MCF 10A (cell line): ENCODE results near the gene MGAT4A. TPM values are rescaled to one million over a fixed set of nuclear protein-coding genes. Genes with fewer than 3 reads are reported as not detected.
"Not testable (repeated sequence)": the region's sequence is repeated elsewhere in the genome, so short reads cannot be mapped to it uniquely, and the experiment has no call there.

Experiments
- BruUV-seq: library from RNA; stranded (reverse); fragments of 400-500 nt; replicated peaks from 2 replicates; lab custom pipeline; 2021; lab: Mats Ljungman, UMichigan
- CTCF ChIA-PET: fragments of 300-600 bp; sonication (Branson Sonifier 250); formaldehyde crosslinking; extraction: SDS; loops from one replicate; lab custom pipeline; 2021; ENCODE audit warnings: antibody characterized with exemption, inconsistent platforms; lab: Yijun Ruan, JAX
- POLR2A ChIA-PET: fragments of 300-600, 350-650 bp; sonication (Branson Sonifier 250); formaldehyde crosslinking; extraction: SDS; loops from one replicate; lab custom pipeline; 2020; ENCODE audit warnings: antibody characterized with exemption, inconsistent platforms; lab: Yijun Ruan, JAX
- DNase-seq: peaks from one replicate; pipeline ENCODE4 v3.0.0-alpha.2; 2018; ENCODE audit not compliant: unreplicated experiment
- H3K27ac Mint-ChIP-seq: one replicate; pipeline ENCODE4 v1.8.0; 2022; ENCODE audit warnings: mild to moderate bottlenecking, low read depth, mixed read lengths; ENCODE audit not compliant: unreplicated experiment
- H3K27me3 Mint-ChIP-seq: one replicate; pipeline ENCODE4 v1.8.0; 2022; ENCODE audit warnings: mixed read lengths; ENCODE audit not compliant: insufficient read depth, unreplicated experiment
- H3K36me3 Mint-ChIP-seq: one replicate; pipeline ENCODE4 v1.8.0; 2022; ENCODE audit warnings: mild to moderate bottlenecking, moderate library complexity, mixed read lengths; ENCODE audit not compliant: insufficient read depth, unreplicated experiment
- H3K4me1 Mint-ChIP-seq: one replicate; pipeline ENCODE4 v1.8.0; 2022; ENCODE audit warnings: mixed read lengths; ENCODE audit not compliant: insufficient read depth, unreplicated experiment
- H3K4me3 Mint-ChIP-seq: one replicate; pipeline ENCODE4 v1.8.0; 2022; ENCODE audit warnings: mild to moderate bottlenecking, moderate library complexity, mixed read lengths; ENCODE audit not compliant: unreplicated experiment
- H3K9me3 Mint-ChIP-seq: one replicate; pipeline ENCODE4 v1.8.0; 2022; ENCODE audit warnings: mixed read lengths; ENCODE audit not compliant: unreplicated experiment
- intact Hi-C: fragments of 100-400 bp; cut with micrococcal nuclease; formaldehyde crosslinking; loops from 2 replicates; pipeline ENCODE4 v1.14.1; 2022
- total RNA-seq: library from RNA; stranded (reverse); gene quantifications from 2 replicates; pipeline ENCODE4 v1.2.3, GENCODE V29; 2022
- TF ChIP-seq, protein P1 (sequence below): fragments of 200-600 bp; IDR thresholded peaks from one replicate; pipeline ENCODE4 v1.8.0; 2022; ENCODE audit warnings: antibody characterized with exemption, mild to moderate bottlenecking; ENCODE audit not compliant: unreplicated experiment

Gene MGAT4A
- total RNA-seq, 1 experiment from 2014 or later = 3.7 TPM

DNA sequence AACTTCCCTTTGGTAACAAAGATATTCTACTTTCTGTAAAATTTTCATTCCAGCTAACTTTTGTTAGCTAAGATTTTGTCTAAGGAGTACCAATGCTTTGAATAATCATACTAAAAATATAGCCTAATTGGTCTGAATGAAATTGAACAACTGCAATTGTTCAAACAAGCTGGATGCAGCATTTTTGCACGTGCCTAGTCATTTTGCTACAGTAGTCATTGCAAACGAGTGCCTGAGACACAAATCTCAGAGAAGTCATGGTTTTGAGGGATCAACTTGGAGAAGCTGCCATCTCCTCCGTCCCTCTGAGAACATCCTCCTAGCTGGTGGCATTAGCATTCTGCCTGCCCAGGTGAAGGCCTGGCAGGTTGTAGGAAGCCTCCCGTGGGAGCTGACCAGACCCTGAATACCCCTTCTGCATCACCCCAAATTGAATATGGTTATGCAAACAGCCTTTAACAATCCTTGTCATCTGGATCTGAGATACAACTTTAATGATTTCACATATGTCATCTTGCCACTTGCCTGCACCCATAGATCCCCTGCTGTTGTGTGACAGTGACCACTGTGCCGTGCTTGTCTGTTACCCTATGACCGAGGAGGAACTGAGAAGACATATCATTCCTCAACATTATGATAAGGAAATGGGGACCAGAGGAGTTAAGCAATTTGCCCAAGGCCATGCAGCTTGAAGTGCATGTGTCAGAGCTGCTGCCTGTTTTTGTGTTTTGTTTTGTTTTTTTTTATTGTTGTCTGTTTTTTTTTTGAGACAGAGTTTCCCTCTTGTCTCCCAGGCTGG is 29.1 kb upstream of the MGAT4A start:
- intact Hi-C loops = no loop called here
- POLR2A ChIA-PET = no interaction called here

DNA sequence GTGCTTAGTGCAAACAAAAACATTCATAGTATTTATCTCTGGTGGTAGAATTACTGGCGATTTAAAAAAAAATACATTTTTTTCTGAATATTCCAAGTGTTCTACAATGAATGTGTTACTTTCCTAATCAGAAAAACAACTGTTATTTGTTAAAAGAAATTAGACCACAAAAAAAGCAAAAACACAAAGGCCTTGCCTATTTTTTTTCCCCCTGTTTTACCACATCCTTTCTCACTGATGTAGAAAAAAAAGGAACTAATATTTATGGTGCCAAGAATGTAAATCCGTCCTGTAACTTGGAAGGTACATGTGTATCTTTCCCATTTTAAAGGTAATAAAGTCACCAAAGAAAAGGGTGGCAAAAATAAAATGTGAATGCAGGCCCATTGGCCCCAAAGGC is 28.4 kb upstream of the MGAT4A start:
- DNase-seq = no peak
- no peak overlapping the region for H3K27ac Mint-ChIP-seq
- ChIA-PET POLR2A (no interaction called here), CTCF (interaction anchor here (1.2 kb wide), 1 partner anchor 44 kb away, joined by 3 read pairs; no protein-coding TSS in a partner anchor)
- no TSS peak for BruUV-seq
- TF ChIP-seq, protein P1, sequence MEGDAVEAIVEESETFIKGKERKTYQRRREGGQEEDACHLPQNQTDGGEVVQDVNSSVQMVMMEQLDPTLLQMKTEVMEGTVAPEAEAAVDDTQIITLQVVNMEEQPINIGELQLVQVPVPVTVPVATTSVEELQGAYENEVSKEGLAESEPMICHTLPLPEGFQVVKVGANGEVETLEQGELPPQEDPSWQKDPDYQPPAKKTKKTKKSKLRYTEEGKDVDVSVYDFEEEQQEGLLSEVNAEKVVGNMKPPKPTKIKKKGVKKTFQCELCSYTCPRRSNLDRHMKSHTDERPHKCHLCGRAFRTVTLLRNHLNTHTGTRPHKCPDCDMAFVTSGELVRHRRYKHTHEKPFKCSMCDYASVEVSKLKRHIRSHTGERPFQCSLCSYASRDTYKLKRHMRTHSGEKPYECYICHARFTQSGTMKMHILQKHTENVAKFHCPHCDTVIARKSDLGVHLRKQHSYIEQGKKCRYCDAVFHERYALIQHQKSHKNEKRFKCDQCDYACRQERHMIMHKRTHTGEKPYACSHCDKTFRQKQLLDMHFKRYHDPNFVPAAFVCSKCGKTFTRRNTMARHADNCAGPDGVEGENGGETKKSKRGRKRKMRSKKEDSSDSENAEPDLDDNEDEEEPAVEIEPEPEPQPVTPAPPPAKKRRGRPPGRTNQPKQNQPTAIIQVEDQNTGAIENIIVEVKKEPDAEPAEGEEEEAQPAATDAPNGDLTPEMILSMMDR = no peak
- no peak overlapping the region for H3K4me3 Mint-ChIP-seq
- H3K4me1 Mint-ChIP-seq = peaks cover 10% of the 10 kb centered on the region
- intact Hi-C loops = no loop called here
- H3K27me3 Mint-ChIP-seq = no peaks in the 10 kb centered on the region
- H3K36me3 Mint-ChIP-seq = no peaks in the 10 kb centered on the region
- H3K9me3 Mint-ChIP-seq = no peaks in the 10 kb centered on the region

More for the DNA sequence above, 29.1 kb upstream of the MGAT4A start:
- H3K27me3 Mint-ChIP-seq = no peaks in the 10 kb centered on the region
- CTCF ChIA-PET = interaction anchor here (1.0 kb wide), 1 partner anchor 45 kb away, joined by 3 read pairs; no protein-coding TSS in a partner anchor
- no peaks in the 10 kb centered on the region for H3K9me3 Mint-ChIP-seq
- H3K27ac Mint-ChIP-seq = no peak overlapping the region
- DNase-seq = no peak
- H3K4me1 Mint-ChIP-seq = peaks cover 10% of the 10 kb centered on the region
- TF ChIP-seq, protein P1 = no peak
- no TSS peak for BruUV-seq
- H3K36me3 Mint-ChIP-seq = no peaks in the 10 kb centered on the region
- H3K4me3 Mint-ChIP-seq = no peak overlapping the region

DNA sequence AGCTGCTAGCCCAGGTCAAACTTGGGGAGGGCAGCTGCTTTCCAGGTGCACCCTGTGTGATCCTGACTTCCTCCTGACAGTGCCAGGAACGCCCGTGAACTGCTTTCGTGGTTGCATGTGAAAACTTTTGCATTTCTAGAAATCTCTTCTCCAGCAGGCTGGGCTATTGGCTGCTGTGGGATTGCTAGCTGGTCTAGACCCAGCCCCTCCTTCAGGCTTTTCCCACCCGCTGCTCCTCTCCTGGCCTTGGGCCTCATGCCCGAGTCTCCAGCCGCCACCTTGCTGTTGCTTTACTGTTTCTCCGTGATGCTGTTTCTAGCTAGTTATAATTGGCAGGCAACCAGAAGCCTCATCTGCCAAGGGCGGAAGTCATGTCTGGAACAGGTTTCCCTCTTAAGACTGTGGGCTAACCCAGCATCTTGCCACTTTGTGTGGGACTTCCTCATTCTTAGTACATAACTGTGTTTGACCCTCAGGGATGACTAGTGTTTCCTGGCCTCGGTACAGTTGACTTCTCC is 27.0 kb upstream of the MGAT4A start:
- no peaks in the 10 kb centered on the region for H3K27me3 Mint-ChIP-seq
- no peaks in the 10 kb centered on the region for H3K36me3 Mint-ChIP-seq
- H3K27ac Mint-ChIP-seq = peak overlapping the region; percentile 20
- no TSS peak for BruUV-seq
- ChIA-PET POLR2A (interaction anchor here (0.7 to 0.8 kb wide), 2 partner anchors 9 to 24 kb away, joined by 3 read pairs; no protein-coding TSS in a partner anchor), CTCF (interaction anchor here (0.7 kb wide), 1 partner anchor 47 kb away, joined by 3 read pairs; no protein-coding TSS in a partner anchor)
- DNase-seq = peak; percentile 95
- no peaks in the 10 kb centered on the region for H3K9me3 Mint-ChIP-seq
- TF ChIP-seq, protein P1 = no peak
- H3K4me1 Mint-ChIP-seq = peaks cover 10% of the 10 kb centered on the region
- intact Hi-C loops = no loop called here
- peak overlapping the region; percentile 58 for H3K4me3 Mint-ChIP-seq

DNA sequence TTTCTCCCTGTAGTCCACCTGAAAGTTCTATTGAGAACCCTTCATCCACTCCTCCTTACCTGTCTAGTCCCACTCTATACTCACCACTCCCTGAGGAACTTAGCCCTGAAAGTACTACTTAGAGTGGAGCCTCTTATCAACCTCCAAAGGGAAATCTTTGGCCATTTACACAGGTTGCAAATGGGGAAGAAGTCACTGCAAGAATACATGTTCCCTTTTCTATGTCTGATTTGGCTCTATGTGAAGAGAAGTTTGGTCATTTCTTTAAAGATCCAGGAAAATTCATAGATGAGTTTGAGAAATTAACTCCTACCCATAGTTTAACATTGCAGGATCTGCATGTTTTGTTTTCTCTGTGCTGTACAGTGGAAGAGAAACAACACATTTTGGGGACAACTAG is 22.9 kb upstream of the MGAT4A start:
- Mint-ChIP-seq H3K4me1 (peaks cover 16% of the 10 kb centered on the region), H3K9me3 (no peaks in the 10 kb centered on the region), H3K36me3 (no peaks in the 10 kb centered on the region), H3K27ac (no peak overlapping the region), H3K4me3 (no peak overlapping the region), H3K27me3 (no peaks in the 10 kb centered on the region)
- ChIA-PET POLR2A (interaction anchor here (0.6 kb wide), 1 partner anchor 286 kb away, joined by 3 read pairs; no protein-coding TSS in a partner anchor), CTCF (no interaction called here)
- DNase-seq = no peak
- TF ChIP-seq, protein P1 = no peak
- no TSS peak for BruUV-seq
- intact Hi-C loops = no loop called here

DNA sequence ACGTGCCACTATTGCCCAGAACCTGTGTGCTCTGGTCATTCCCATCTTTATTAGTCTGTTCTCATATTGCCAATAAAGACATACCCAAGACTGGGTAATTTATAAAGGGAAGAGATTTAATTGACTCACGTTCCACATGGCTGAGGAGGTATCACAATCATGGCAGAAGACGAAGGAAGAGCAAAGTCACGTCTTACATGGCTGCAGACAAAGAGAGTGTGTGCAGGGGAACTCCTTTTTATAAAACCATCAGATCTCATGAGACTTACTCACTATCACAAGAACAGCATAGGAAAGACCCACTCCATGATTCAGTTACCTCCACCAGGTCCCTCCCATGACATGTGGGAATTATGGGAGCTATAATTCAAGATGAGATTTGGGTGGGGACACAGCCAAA is 21.8 kb upstream of the MGAT4A start:
- H3K27me3 Mint-ChIP-seq, POLR2A ChIA-PET, DNase-seq, H3K36me3 Mint-ChIP-seq, CTCF ChIA-PET, H3K27ac Mint-ChIP-seq, intact Hi-C loops, BruUV-seq, H3K4me3 Mint-ChIP-seq, H3K9me3 Mint-ChIP-seq: not testable (repeated sequence)
- H3K4me1 Mint-ChIP-seq = peaks cover 11% of the 10 kb centered on the region
